IPS DF 4.7 (cell line): ENCODE data around the gene NEK8.
"Not testable (repeated sequence)": the region's sequence is repeated elsewhere in the genome, so short reads cannot be mapped to it uniquely, and the experiment has no call there.

Source experiments
- DNase-seq: peaks from one replicate; pipeline ENCODE4 v3.0.0-alpha.2; 2013; ENCODE audit warnings: low spot score; ENCODE audit errors: extremely low read depth

NEK8 gene

GRCh38 chr17:28763804-28764266, 35.2 kb downstream of the NEK8 start:
- no peak for DNase-seq

DNA sequence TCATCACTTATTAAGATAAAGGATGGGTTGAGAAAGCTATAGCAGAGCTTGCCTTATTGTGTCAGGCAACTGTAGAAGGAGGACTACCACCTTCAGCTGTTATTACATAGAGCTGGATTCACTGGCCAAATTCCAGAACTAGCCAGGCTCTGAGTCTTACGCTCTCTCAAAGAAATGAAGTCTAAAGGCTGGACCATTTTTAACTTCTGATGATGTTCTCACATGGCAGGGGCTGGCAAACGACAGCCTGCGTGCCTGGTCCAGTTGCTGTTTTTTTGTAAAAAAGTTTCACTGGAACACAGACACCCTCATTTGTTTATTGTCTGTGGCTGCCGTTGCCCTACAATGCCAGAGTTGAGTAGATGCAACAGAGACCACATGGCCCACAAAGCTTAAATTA, 36.5 kb downstream of the NEK8 start:
- DNase-seq, result no peak

DNA sequence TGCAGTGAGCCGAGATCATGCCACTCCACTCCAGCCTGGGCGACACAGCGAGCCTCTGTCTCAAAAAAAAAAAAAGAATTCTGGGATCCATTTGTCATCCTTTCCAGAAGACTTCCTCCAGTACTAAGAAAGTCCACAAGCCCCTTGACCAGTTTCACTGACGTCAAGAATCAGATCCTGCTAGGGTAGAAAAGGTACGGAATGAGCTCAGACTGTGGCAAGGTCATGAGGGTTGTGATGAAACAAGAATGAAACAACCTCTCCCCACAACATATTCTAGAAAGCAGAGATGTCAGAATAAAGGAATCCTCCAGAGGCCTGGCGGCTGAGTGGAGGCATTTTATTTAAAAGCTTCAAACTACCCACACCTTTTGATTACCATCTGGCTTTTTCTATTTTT, 45.1 kb downstream of the NEK8 start:
- no peak for DNase-seq

- DNase-seq, result no peak
Measured at GRCh38 chr17:28774206-28774605, 45.6 kb downstream of the NEK8 start.

DNA sequence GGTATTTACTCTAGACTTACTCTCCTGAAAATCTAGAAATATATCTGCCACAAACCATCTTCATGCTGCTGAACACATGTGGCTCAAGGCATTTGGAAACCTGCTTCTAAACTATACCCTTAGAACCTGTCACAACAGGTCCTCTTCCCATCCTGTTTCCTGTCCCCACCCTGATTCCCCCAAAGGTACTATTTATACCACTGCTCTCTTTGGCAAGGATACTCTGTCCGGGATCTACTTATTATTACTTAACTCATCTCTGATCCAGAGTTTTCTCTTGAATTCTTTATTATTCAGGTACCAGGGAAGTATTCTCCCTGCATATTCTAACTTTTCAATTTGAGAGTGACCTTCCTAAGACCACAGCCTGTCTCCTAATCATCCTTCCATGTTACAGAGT, 48.6 kb downstream of the NEK8 start:
- no peak for DNase-seq

GRCh38 chr17:28779601-28780000, 51.0 kb downstream of the NEK8 start:
- DNase-seq, result not testable (repeated sequence)

- no peak for DNase-seq
Measured at GRCh38 chr17:28783161-28783560, 54.6 kb downstream of the NEK8 start.

GRCh38 chr17:28788100-28788499, 59.5 kb downstream of the NEK8 start:
- DNase-seq, result no peak
